Measurements from ENCODE around the gene TP53I3. TPM values are rescaled to one million over a fixed set of nuclear protein-coding genes. Genes with fewer than 3 reads are reported as not detected.

Gene TP53I3
- total RNA-seq, 1 experiment from 2014 or later, result 20.9 TPM

GRCh38 chr2:24075915-24076848 lies 8.5 kb downstream of the TP53I3 start, which contains the start of gene SF3B6:
TSS of gene SF3B6 (minus strand) at chr2:24076326. CDS start at chr2:24076229, 97 bp downstream.
- peak; percentile 100 for DNase-seq (ENCODE audit: low read depth, low spot score)
- in situ Hi-C loops (cut with HindIII; ENCODE audit: low pct_unique_long_range_greater_than_20kb, low sequenced_read_pairs), result no loop called here

GRCh38 chr2:24075259-24075658 lies 9.4 kb downstream of the TP53I3 start:
- DNase-seq (ENCODE audit: low read depth, low spot score), result no peak
- in situ Hi-C loops (cut with HindIII; ENCODE audit: low pct_unique_long_range_greater_than_20kb, low sequenced_read_pairs), result no loop called here

DNA sequence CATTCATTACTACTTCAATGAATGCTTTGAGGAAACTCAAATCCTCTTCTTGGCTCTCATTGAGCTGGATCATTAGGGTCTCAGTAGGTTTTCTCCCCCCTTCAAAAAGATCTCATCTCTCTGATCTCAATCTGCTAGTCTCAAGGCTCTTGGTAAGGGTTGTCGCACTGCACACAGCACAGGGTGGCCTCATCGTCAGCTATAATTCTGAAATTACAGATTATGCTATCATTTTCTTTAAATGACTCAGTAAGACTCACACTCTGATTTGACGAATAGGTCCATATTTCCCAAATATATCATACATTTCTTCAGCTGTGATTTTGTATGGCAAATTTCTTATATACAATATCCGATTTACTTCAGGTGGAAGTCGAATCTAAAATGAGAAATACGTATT lies 10.8 kb downstream of the TP53I3 start:
- no peak for DNase-seq (ENCODE audit: low read depth, low spot score)
- in situ Hi-C loops (cut with HindIII; ENCODE audit: low pct_unique_long_range_greater_than_20kb, low sequenced_read_pairs), result no loop called here

GRCh38 chr2:24072259-24072658 lies 12.4 kb downstream of the TP53I3 start:
- DNase-seq (ENCODE audit: low read depth, low spot score), result no peak
- in situ Hi-C loops (cut with HindIII; ENCODE audit: low pct_unique_long_range_greater_than_20kb, low sequenced_read_pairs), result no loop called here

DNA sequence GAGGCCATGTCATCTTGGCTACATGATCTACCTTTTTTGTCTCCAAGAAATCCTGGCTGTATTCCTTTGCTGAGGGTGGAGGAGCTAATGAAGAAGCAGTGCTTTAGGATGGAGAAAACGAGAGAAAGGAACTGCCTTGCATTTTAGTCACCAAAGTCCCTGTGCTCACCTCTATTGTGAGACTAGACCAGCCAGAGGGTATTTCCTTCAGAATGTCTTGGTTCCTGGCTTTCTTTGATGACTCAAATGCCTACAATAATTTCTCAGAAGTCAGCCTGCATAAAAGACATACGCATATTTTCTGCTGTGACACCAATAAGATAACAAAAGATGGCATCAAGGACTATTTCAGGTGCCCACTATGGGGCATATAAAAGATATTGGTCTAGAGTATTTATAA lies 19.3 kb downstream of the TP53I3 start:
- in situ Hi-C loops (cut with HindIII; ENCODE audit: low pct_unique_long_range_greater_than_20kb, low sequenced_read_pairs), result no loop called here
- DNase-seq (ENCODE audit: low read depth, low spot score), result no peak

GRCh38 chr2:24058564-24059271 lies 25.9 kb downstream of the TP53I3 start:
- in situ Hi-C loops (cut with HindIII; ENCODE audit: low pct_unique_long_range_greater_than_20kb, low sequenced_read_pairs), result no loop called here
- no peak for DNase-seq (ENCODE audit: low read depth, low spot score)

DNA sequence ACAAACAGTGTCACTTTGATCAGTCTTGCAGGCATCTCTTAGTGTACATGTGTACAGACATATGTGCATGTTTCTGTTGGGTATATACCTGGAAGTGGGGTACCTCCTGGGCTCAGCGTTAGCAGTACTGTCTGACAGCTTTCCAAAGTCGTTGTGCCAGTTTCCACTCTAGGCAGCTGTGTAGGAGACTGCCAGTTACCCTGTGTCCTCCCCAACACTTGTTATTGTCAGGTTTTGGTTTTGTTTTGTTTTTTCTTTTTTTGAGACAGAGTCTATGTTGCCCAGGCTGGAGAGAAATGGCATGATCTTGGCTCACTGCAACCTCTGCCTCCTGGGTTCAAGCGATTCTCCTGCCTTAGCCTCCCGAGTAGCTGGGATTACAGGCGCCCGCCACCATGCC lies 28.9 kb downstream of the TP53I3 start:
- in situ Hi-C loops (cut with HindIII; ENCODE audit: low pct_unique_long_range_greater_than_20kb, low sequenced_read_pairs), result no loop called here
- no peak for DNase-seq (ENCODE audit: low read depth, low spot score)

DNA sequence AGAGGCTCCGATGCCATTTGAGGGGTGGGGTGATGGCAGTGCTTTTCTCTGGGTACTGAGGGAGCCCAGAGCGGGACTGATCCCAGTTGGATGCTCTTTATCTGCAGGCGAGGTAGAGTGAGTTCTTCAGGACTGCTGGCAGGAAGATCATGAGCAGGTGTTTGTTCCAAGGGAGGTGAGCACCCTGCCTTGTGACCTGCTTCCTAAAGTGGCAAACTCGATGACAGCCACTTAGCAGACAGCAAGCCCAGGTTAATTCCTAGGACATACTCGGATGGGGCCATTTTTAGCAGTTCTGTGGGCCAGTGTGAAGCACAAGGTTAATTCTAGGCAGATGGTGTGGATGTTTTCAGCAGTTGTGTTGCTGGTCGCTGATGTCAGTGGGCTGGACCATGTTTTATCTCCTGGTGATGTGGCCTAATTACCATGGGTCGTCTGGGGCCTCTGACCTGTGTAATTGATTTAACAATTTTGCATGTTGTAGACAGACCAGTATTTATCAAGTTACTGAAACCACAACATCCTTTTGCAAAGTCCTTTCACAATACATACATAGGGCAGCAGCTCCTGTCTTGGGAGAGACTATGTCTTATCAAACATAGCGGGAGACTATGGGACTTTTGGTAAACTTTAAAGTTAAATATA lies 30.1 kb downstream of the TP53I3 start:
- DNase-seq (ENCODE audit: low read depth, low spot score), result no peak
- in situ Hi-C loops (cut with HindIII; ENCODE audit: low pct_unique_long_range_greater_than_20kb, low sequenced_read_pairs), result no loop called here

GRCh38 chr2:24052951-24053350 lies 31.7 kb downstream of the TP53I3 start:
- DNase-seq (ENCODE audit: low read depth, low spot score), result no peak
- in situ Hi-C loops (cut with HindIII; ENCODE audit: low pct_unique_long_range_greater_than_20kb, low sequenced_read_pairs), result no loop called here

DNA sequence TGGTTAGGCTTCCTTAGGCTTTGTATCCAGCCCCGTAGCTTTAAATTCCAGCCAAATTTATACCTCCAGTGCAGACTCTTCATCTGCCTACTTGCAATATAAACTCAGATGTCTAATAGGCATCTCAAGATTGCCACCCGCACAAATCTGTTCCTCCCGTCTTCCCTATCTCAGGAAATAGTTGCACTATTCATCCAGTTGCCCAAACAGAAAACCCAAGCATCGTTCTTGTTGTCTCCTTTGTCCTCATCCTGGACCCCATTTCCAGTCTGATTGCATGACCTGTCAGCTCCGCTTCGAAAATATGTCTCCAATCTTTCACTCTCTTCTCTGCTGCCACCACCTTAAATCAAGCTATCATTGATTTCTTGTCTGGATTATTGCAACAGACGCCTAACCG lies 32.8 kb downstream of the TP53I3 start:
- in situ Hi-C loops (cut with HindIII; ENCODE audit: low pct_unique_long_range_greater_than_20kb, low sequenced_read_pairs), result no loop called here
- DNase-seq (ENCODE audit: low read depth, low spot score), result no peak

- peak; percentile 21 for DNase-seq (ENCODE audit: low read depth, low spot score)
- in situ Hi-C loops (cut with HindIII; ENCODE audit: low pct_unique_long_range_greater_than_20kb, low sequenced_read_pairs), result no loop called here
Measured at GRCh38 chr2:24050041-24050979, 34.3 kb downstream of the TP53I3 start.

- peak; percentile 77 for DNase-seq (ENCODE audit: low read depth, low spot score)
- in situ Hi-C loops (cut with HindIII; ENCODE audit: low pct_unique_long_range_greater_than_20kb, low sequenced_read_pairs), result no loop called here
Measured at GRCh38 chr2:24049485-24050021, 35.1 kb downstream of the TP53I3 start, which contains the start of gene FKBP1B. TSS of gene FKBP1B (plus strand) at chr2:24049741. CDS start at chr2:24049850, 109 bp downstream.

DNA sequence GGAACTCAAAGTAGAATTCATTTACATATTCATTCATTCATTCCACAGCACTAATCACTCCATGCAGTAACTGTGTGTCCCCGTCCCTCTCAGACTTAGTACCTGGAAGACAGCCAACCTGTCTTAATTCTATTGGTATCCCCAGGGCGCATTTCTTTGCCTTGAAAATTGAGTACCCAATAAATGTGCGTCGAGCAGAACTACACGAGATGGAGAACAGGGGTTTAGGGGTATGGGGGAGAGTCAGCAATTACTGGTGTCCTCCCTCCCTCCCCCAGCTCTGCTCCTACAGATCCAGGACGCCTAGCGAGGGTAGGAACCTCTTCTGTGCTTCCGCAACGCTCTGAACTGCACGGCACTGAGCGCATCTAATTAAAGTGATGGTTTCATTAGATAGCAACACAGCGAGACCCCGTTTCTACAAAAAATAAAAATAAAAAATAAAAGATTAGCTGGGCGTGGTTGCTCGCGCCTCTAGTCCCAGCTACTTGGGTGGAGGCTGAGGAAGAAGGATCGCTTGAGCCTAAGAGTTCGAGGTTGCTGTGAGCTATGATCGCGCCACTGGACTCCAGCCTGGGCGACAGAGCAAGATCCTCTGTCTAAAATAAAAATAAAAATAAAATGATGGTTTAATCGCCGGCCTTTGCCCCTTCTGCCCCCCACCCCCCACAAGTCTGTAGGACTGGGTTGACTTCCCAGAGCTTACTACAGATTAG lies 35.7 kb downstream of the TP53I3 start:
- no peak for DNase-seq (ENCODE audit: low read depth, low spot score)

DNA sequence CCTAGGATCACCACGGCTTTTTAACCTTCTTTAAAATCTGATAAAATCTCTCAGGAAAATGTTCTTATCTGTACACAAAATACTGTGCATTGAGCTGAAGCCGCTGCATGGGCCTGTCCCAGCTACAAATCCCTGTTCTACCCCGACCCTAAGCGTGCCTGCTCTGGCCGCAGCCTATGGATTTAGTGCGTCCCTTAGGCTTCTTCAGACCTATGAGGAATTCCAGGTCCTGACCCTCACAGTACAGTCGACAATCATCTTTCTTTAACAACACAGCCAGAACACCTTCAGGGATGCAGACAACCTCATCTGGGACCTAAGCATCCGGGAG lies 37.0 kb downstream of the TP53I3 start:
- DNase-seq (ENCODE audit: low read depth, low spot score), result no peak
- in situ Hi-C loops (cut with HindIII; ENCODE audit: low pct_unique_long_range_greater_than_20kb, low sequenced_read_pairs), result no loop called here

More for the DNA sequence above, 35.7 kb downstream of the TP53I3 start:
- in situ Hi-C loops (cut with HindIII; ENCODE audit: low pct_unique_long_range_greater_than_20kb, low sequenced_read_pairs), result no loop called here

GRCh38 chr2:24046930-24047702 lies 37.5 kb downstream of the TP53I3 start, which contains the start of gene WDCP:
TSS of gene WDCP (minus strand) at chr2:24047391. CDS start at chr2:24039494, 7,897 bp downstream.
- peak; percentile 100 for DNase-seq (ENCODE audit: low read depth, low spot score)
- in situ Hi-C loops (cut with HindIII; ENCODE audit: low pct_unique_long_range_greater_than_20kb, low sequenced_read_pairs), result no loop called here

GRCh38 chr2:24046599-24046929 lies 38.1 kb downstream of the TP53I3 start:
- in situ Hi-C loops (cut with HindIII; ENCODE audit: low pct_unique_long_range_greater_than_20kb, low sequenced_read_pairs), result no loop called here

More at GRCh38 chr2:24046599-24046929, 38.1 kb downstream of the TP53I3 start:
- no peak for DNase-seq (ENCODE audit: low read depth, low spot score)

Measured in SK-MEL-5 (cell line).